Mucosa of descending colon (tissue), 3 donors: ENCODE measurements around the gene SLC8A3. TPM values are rescaled to one million over a fixed set of nuclear protein-coding genes. Genes with fewer than 3 reads are reported as not detected.

Experiments
- ATAC-seq: fragments of 200-7000 bp; cut with Tn5 transposase; one replicate; pipeline ENCODE4 v1.9.1; 2020; ENCODE audit warnings: mild to moderate bottlenecking, moderate library complexity
- DNase-seq, 3 donors: peaks; one replicate each; pipeline ENCODE4 v3.0.0-alpha.2; 2020
- H3K36me3 ChIP-seq: fragments of 200-600 bp; one replicate; pipeline ENCODE4 v1.8.0; 2021; ENCODE audit warnings: low read depth, mild to moderate bottlenecking
- H3K4me1 ChIP-seq: fragments of 200-600 bp; one replicate; pipeline ENCODE4 v1.8.0; 2021; ENCODE audit warnings: low read depth, mild to moderate bottlenecking
- H3K4me3 ChIP-seq: fragments of 200-600 bp; one replicate; pipeline ENCODE4 v1.8.0; 2021; ENCODE audit warnings: mild to moderate bottlenecking
- H3K9me3 ChIP-seq: fragments of 200-600 bp; one replicate; pipeline ENCODE4 v1.8.0; 2021; ENCODE audit warnings: mild to moderate bottlenecking
- intact Hi-C, 2 donors: fragments of 100-400 bp; cut with DNase I in 1 of 2; cut with micrococcal nuclease in 1 of 2; formaldehyde crosslinking; loops; one replicate each; pipeline versions ENCODE4 v1.11.0 to v1.11.1; 2022; cut with DNase I, micrococcal nuclease
- total RNA-seq, 3 donors: library from RNA; stranded (reverse); fragmentation: NEBNext Ultra II Directional in 2 of 3; extraction: Animal tissue kit (Norgen Biotek cat#: 25700) in 2 of 3; gene quantifications; one replicate each; pipeline versions ENCODE4 v1.2.1 to v1.2.4, GENCODE V29; 2021 to 2023
- TF ChIP-seq, protein P1 (sequence below): fragments of 200-600 bp; IDR thresholded peaks from one replicate; pipeline ENCODE4 v1.8.0; 2022; ENCODE audit warnings: antibody characterized with exemption, mild to moderate bottlenecking
- donor health status: DM: no; HTN: no; CAD: no; lungs with moderate emphysema.
- donor health status: DM: no; HTN: no; CAD: no.
- donor health status: DM: no; HTN: yes; CAD: no.

The SLC8A3 gene
- total RNA-seq, 3 donors from 2014 or later = 0.41 to 1.2 (median 0.67) TPM

DNA sequence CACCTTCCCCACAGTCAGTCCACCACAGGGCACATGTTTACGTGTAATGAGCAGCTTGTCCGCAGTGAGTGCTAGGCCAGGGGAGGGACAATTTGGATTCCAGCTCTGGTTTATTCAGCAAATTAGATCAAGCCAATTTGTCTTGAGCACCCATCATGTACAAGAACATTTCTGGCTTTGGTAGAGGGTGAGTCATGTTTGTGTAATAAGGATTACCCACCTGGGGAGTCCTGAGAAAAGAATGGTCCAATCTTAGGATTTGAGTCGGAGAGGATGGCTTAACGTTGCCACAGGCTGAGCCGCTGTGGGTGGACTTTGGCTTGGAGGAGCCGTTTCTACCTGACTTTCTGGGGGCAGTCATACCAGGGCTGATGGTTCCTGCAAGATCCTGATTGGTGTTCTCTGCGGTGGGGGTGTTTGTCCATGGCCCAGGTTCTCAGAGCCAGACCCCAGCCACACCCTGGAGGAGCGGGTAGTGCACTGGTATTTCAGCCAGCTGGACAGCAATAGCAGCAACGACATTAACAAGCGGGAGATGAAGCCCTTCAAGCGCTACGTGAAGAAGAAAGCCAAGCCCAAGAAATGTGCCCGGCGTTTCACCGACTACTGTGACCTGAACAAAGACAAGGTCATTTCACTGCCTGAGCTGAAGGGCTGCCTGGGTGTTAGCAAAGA lies 165.8 kb downstream of the SLC8A3 start:
- DNase-seq = no peak
- H3K9me3 ChIP-seq = no peaks in the 10 kb centered on the region
- no peaks in the 10 kb centered on the region for H3K36me3 ChIP-seq
- ATAC-seq = no peak
- TF ChIP-seq, protein P1, sequence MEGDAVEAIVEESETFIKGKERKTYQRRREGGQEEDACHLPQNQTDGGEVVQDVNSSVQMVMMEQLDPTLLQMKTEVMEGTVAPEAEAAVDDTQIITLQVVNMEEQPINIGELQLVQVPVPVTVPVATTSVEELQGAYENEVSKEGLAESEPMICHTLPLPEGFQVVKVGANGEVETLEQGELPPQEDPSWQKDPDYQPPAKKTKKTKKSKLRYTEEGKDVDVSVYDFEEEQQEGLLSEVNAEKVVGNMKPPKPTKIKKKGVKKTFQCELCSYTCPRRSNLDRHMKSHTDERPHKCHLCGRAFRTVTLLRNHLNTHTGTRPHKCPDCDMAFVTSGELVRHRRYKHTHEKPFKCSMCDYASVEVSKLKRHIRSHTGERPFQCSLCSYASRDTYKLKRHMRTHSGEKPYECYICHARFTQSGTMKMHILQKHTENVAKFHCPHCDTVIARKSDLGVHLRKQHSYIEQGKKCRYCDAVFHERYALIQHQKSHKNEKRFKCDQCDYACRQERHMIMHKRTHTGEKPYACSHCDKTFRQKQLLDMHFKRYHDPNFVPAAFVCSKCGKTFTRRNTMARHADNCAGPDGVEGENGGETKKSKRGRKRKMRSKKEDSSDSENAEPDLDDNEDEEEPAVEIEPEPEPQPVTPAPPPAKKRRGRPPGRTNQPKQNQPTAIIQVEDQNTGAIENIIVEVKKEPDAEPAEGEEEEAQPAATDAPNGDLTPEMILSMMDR = no peak
- intact Hi-C loops = loop anchor here in 1 of 2 donors (10.0 kb wide), 1 partner anchor 208 kb away; no protein-coding TSS in a partner anchor
- H3K4me3 ChIP-seq = no peak overlapping the region
- H3K4me1 ChIP-seq = no peaks in the 10 kb centered on the region

DNA sequence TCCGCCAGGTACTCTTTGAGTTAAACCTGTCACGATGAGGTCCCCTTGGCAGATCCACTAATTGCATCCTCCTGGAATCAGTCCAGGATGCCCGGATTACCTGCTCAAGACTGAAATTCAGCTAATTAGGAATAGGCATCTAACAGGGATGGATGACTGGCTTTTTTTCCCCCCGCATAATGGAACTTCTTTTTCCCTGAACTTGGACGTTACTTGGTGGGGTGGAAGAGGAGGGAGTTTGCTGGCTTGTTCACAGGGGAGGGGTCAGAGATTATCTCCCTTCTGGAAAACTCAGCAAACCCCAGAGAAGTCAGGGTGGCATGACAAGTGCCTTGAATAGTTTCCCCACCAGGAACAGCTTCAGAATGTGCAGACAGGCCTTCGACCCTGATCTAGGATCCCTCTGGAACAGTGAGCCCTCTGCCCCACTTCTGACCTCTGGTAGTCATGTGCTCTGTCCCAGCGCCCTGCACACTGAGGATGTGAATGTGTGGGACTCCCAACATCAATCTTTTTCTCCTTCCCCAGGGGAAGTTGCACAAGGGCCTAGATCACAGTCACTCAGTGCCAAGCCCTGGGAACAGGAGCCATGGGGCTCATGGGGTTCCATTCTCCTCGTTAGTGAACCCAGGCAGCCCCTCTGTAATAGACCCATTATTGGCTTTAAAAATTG lies 167.1 kb downstream of the SLC8A3 start:
- DNase-seq (no peak), ATAC-seq (no peak)
- TF ChIP-seq, protein P1 = no peak
- intact Hi-C loops = loop anchor here in 1 of 2 donors (10.0 kb wide), 1 partner anchor 207 kb away; no protein-coding TSS in a partner anchor
- Histone ChIP-seq H3K36me3 (no peaks in the 10 kb centered on the region), H3K9me3 (no peaks in the 10 kb centered on the region), H3K4me3 (no peak overlapping the region), H3K4me1 (no peaks in the 10 kb centered on the region)

DNA sequence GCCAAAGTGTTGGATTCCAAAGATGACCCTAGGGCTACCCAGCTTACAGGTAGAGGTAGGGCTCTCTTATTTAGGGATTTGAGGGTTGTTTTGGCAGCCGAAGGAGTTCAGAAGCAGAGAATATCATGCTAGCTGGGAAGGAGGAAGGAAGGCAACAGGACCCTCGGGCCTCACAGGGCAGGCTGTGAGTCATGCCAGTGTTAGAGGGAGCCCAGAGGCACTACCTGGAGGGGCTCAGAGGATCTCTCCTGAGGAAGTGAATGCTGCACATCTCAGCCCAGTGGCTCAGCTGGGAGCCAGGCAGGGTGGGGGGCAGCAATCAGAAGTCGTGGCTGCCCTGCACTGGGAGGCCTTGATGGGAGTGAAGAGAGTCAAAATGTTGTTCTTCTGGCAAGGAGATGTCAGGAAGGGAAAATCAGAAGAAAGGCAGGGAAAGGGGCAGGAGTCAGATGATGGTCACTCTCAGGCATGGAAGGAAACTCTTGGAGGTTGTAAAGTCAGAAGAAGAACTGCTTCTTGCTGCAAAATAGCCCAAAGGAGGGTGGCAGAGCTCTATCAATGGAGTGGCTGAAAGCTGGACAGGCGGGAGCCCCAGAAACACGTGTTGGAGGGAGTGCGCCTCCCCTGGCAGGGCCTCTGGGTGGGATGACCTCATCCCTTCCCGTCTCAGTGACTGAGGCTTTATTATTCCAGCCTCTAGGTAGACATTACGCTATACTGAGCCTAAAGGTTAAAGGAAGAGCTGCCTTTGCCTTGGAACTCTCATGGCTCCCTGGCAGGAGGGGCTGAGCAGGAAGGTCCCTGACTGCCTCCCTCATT lies 168.2 kb downstream of the SLC8A3 start:
- intact Hi-C loops = loop anchor here in 1 of 2 donors (10.0 kb wide), 1 partner anchor 206 kb away; no protein-coding TSS in a partner anchor

DNA sequence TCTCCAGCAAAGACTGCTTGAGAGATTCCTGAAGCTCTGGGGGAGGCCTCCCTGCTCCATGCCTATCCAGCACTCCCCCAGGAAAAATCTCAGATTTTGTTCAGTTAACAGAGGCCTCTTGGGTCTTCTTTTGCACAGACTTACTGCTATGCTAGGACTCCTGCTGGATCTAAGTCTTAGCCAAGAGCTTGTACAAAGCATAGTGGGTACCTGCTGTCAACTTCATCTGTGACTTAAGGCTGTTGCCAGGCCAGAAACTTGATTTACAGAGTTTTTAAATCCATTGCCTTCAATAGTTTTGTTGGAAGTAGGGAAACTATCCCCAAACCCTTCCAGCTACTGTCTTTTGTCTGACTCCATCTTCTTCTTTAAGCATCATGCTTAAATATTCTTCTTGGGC lies 169.1 kb downstream of the SLC8A3 start:
- intact Hi-C loops = loop anchor here in 1 of 2 donors (10.0 kb wide), 1 partner anchor 205 kb away; no protein-coding TSS in a partner anchor
- DNase-seq = no peak

More for the DNA sequence above, 168.2 kb downstream of the SLC8A3 start:
- H3K4me3 ChIP-seq = no peak overlapping the region
- ATAC-seq (no peak), DNase-seq (no peak)
- no peaks in the 10 kb centered on the region for H3K4me1 ChIP-seq
- TF ChIP-seq, protein P1 = no peak
- no peaks in the 10 kb centered on the region for H3K9me3 ChIP-seq
- no peaks in the 10 kb centered on the region for H3K36me3 ChIP-seq

DNA sequence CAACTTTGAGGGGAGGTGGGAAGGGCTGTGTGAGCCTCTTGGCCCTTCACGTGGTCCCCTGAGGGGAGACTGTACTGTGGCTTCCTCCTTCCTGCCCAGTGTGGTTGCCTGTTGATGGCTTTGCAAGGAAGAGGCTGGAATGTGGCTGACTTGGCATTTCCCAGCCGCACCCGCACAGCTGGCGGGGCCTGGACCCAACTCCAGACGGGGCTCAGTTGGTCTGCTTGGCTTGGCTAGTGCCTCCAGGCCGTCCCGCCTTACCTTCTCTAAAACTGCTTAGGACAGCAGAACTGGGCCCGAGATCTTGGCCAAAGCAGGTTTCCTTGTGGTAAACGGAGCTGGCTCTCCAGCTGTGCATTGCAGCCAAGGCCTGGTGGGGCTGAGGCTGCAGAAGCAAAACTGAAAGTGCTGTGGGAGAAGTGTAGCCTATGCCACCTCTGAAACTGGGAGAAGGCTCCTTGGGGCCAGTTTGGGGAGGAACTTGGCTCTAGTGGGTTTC lies 170.0 kb downstream of the SLC8A3 start:
- Histone ChIP-seq H3K4me3 (no peak overlapping the region), H3K36me3 (no peaks in the 10 kb centered on the region), H3K4me1 (no peaks in the 10 kb centered on the region), H3K9me3 (no peaks in the 10 kb centered on the region)
- intact Hi-C loops = no loop called here
- DNase-seq (peak in 2 of 3 donors; percentile 38 to 43), ATAC-seq (peak; percentile 76)
- TF ChIP-seq, protein P1 = no peak

More for the DNA sequence above, 169.1 kb downstream of the SLC8A3 start:
- H3K9me3 ChIP-seq = no peaks in the 10 kb centered on the region
- H3K4me1 ChIP-seq = no peaks in the 10 kb centered on the region
- no peaks in the 10 kb centered on the region for H3K36me3 ChIP-seq
- TF ChIP-seq, protein P1 = no peak
- no peak for ATAC-seq
- no peak overlapping the region for H3K4me3 ChIP-seq
